GM23248 (cell line): ENCODE measurements around the gene STARD4.

Experiments used
- EZH2 ChIP-seq: fragments of 200-600 bp; sonication (generic); IDR thresholded peaks from 2 replicates; pipeline ENCODE4 v1.6.1; 2018; ENCODE audit warnings: antibody characterized with exemption, mild to moderate bottlenecking; ENCODE audit not compliant: insufficient read depth, poor library complexity, severe bottlenecking
- EZH2phosphoT487 ChIP-seq: fragments of 200-600 bp; sonication (generic); IDR thresholded peaks from 2 replicates; pipeline ENCODE4 v1.6.1; 2018; ENCODE audit warnings: antibody characterized with exemption, moderate library complexity, mild to moderate bottlenecking, low read depth; ENCODE audit not compliant: insufficient read depth

GRCh38 chr5:111556501-111556900 is 44.2 kb upstream of the STARD4 start:
- no peak for TF ChIP-seq EZH2
- no peak for TF ChIP-seq EZH2phosphoT487
